ENCODE measurements around the gene BLOC1S1. TPM values are rescaled to one million over a fixed set of nuclear protein-coding genes. Genes with fewer than 3 reads are reported as not detected.

BLOC1S1 gene
- total and polyA plus RNA-seq, 2 of the 4 experiments (the other 2 are of a cell fraction), result 128 to 285 TPM

- Histone ChIP-seq H4K8ac (ENCODE audit: low read depth in 2 of 2, low read length in 2 of 2) (no peak overlapping the region), H3K4me2 (ENCODE audit: low read depth, low read length) (no peak overlapping the region), H2AK9ac (replicated peaks; ENCODE audit: low read depth, low read length, poor library complexity) (no peak overlapping the region), H3K79me1 (ENCODE audit: low read depth in 1 of 2, low read length in 2 of 2) (peaks cover 4 to 38% of the 10 kb centered on the region in 2 experiments), H3K23ac (ENCODE audit: low read depth, low read length) (no peak overlapping the region), H2BK120ac (ENCODE audit: low read depth, low read length) (no peak overlapping the region), H4K5ac (ENCODE audit: low read depth, low read length) (no peak overlapping the region), H2BK15ac (ENCODE audit: low read depth, low read length) (no peak overlapping the region), H3K27ac (ENCODE audit: insufficient read depth, low read length) (no peak overlapping the region), H3K9me3 (ENCODE audit: control insufficient read depth, insufficient read depth, low read length) (no peaks in the 10 kb centered on the region), H2AK5ac (ENCODE audit: low read depth, low read length) (no peak overlapping the region), H3K27me3 (ENCODE audit: control insufficient read depth, insufficient read depth, low read length) (no peaks in the 10 kb centered on the region), H3K4me1 (ENCODE audit: control insufficient read depth, insufficient read depth, low read length) (peaks cover 2% of the 10 kb centered on the region; the same call in 1 of the 2 replicates), H2BK5ac (ENCODE audit: low read depth, low read length, poor library complexity, severe bottlenecking) (no peak overlapping the region), H3K9ac (ENCODE audit: low read depth, low read length) (no peak overlapping the region), H2AFZ (replicated peaks; ENCODE audit: low read length, poor library complexity) (no peak overlapping the region), H4K91ac (ENCODE audit: insufficient read depth, low read depth, low read length) (no peak overlapping the region), H3K36me3 (ENCODE audit: control insufficient read depth, insufficient read depth, low read length) (peaks cover 20% of the 10 kb centered on the region), H2BK20ac (ENCODE audit: low read depth, low read length) (no peak overlapping the region), H3K9me1 (ENCODE audit: insufficient read depth, low read length) (peaks cover 4% of the 10 kb centered on the region), H3K56ac (ENCODE audit: extremely low read depth, insufficient read depth, low read length) (no peak overlapping the region), H4K20me1 (ENCODE audit: insufficient read depth, low read length) (peaks cover 4% of the 10 kb centered on the region; the same call in 1 of the 2 replicates), H3K4me3 (ENCODE audit: insufficient read depth, low read depth, low read length) (no peak overlapping the region), H3K18ac (ENCODE audit: low read depth, low read length) (no peak overlapping the region), H3K14ac (replicated peaks; ENCODE audit: low read depth, low read length) (no peak overlapping the region), H3K4ac (ENCODE audit: low read depth, low read length) (no peak overlapping the region)
- ChIA-PET CTCF (no interaction called here), POLR2A (ENCODE audit: unreplicated experiment) (no interaction called here)
- dilution Hi-C loops (cut with HindIII; ENCODE audit: low sequenced_read_pairs, unreplicated experiment), result no loop called here
- WGBS, 2 experiments (ENCODE audit: extremely low coverage in 2 of 2, insufficient read length in 1 of 2), result 40% methylated on average over 1 of the region's 5 CpGs; no CpG with 5 or more reads in 1 of the 2 experiments
- no peak for DNase-seq
- intact Hi-C loops (cut with micrococcal nuclease), result no loop called here
- no peak for TF ChIP-seq NFE2L2 (IDR thresholded peaks at IDR 0.05; ENCODE audit: low read depth, low read length)
- TF ChIP-seq RCOR1 (IDR thresholded peaks at IDR 0.05; ENCODE audit: insufficient replicate concordance, low read length), result no peak
- TF ChIP-seq FOS (IDR thresholded peaks at IDR 0.05; ENCODE audit: low read depth, low read length), result no peak
- TF ChIP-seq CTCF (conservative IDR thresholded peaks at IDR 0.05; ENCODE audit: low read depth, low read length), result no peak
- TF ChIP-seq RAD21 (IDR thresholded peaks at IDR 0.05; ENCODE audit: low read length), result no peak
- TF ChIP-seq POLR2A (IDR thresholded peaks at IDR 0.05; ENCODE audit: low read depth, low read length), result no peak
- no peak for TF ChIP-seq BHLHE40 (IDR thresholded peaks at IDR 0.05; ENCODE audit: low read depth, low read length)
- TF ChIP-seq MXI1 (IDR thresholded peaks at IDR 0.05; ENCODE audit: borderline replicate concordance, low read depth, low read length), result no peak
- TF ChIP-seq MAFK (IDR thresholded peaks at IDR 0.05; ENCODE audit: low read depth, low read length), result no peak
- no peak for TF ChIP-seq ELK1 (IDR thresholded peaks at IDR 0.05; ENCODE audit: borderline replicate concordance, low read depth, low read length)
- TF ChIP-seq SMC3 (IDR thresholded peaks at IDR 0.05; ENCODE audit: low read depth, low read length), result no peak
- no peak for TF ChIP-seq CHD1 (IDR thresholded peaks at IDR 0.05; ENCODE audit: low read depth, low read length)
- no peak for TF ChIP-seq RFX5 (IDR thresholded peaks at IDR 0.05; ENCODE audit: low read depth, low read length)
- no peak for TF ChIP-seq MAZ (IDR thresholded peaks at IDR 0.05; ENCODE audit: borderline replicate concordance, low read depth, low read length)
- no peak for TF ChIP-seq CEBPB (IDR thresholded peaks at IDR 0.05; ENCODE audit: low read depth, low read length)
- no peak for TF ChIP-seq USF2 (IDR thresholded peaks at IDR 0.05; ENCODE audit: low read depth, low read length)
- no peak for ATAC-seq (ENCODE audit: low read depth)
- BruUV-seq (replicated peaks), result no TSS peak
- in situ Hi-C loops (cut with MboI; ENCODE audit: low sequenced_read_pairs), result loop anchor here (5.0 kb wide), 1 partner anchor 36 kb away; no protein-coding TSS in a partner anchor
These were observed 50.0 kb downstream of the BLOC1S1 start for GRCh38 chr12:55765736-55766290.

Data from IMR-90 (cell line).